ENCODE measurements around the gene C4A.
"Not testable (repeated sequence)": the region's sequence is repeated elsewhere in the genome, so short reads cannot be mapped to it uniquely, and the experiment has no call there.

The C4A gene

DNA sequence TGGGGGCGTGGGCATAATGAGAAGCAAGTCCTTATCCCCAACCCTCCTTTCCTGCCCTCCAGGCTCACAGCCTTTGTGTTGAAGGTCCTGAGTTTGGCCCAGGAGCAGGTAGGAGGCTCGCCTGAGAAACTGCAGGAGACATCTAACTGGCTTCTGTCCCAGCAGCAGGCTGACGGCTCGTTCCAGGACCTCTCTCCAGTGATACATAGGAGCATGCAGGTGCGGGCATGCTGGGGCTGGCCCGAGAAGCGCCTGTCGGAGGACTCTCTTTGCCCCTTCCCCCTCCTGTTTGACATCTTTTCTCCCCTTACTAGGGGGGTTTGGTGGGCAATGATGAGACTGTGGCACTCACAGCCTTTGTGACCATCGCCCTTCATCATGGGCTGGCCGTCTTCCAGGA, 46.8 kb downstream of the C4A start:
- DNase-seq (ENCODE audit: low read depth in 2 of 2): not testable (repeated sequence)

DNA sequence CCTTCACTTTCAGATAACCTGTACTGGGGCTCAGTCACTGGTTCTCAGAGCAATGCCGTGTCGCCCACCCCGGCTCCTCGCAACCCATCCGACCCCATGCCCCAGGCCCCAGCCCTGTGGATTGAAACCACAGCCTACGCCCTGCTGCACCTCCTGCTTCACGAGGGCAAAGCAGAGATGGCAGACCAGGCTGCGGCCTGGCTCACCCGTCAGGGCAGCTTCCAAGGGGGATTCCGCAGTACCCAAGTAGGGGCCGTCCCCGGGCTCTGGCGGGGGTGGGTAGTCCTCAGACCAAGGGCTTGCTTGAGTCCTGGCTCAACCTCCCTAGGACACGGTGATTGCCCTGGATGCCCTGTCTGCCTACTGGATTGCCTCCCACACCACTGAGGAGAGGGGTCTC, 47.7 kb downstream of the C4A start:
- DNase-seq (ENCODE audit: low read depth in 2 of 2): not testable (repeated sequence)

DNA sequence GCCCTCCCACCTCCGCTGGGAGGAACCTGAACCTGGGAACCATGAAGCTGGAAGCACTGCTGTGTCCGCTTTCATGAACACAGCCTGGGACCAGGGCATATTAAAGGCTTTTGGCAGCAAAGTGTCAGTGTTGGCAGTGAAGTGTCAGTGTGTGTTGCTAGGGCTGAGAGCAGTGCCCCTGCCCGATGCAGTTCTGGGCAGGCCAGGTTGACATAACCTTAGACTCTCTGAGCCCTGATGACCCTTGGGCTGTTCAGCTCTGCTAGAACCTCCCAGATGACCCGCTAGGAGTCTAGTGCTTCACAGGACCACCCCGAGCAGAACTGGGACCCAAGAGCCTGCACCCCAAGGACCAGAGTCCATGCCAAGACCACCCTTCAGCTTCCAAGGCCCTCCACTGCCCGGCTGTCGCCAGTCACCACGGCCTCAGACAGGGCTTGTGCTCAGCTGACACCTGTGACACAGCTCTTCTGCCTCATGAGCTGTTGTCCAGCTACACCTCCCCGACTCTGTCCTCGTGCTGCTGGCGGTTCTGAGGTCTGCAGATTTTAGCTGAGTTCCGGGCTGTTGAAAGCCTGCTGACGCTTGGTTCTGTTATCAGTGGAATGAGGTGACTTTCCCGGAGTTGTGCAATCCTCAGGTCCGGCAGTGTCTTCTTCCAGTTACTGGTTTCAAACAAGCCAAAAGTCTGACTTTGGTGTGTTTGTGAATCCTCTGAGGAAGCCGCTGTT, 53.6 kb downstream of the C4A start:
- DNase-seq (ENCODE audit: low read depth in 2 of 2): not testable (repeated sequence)

DNA sequence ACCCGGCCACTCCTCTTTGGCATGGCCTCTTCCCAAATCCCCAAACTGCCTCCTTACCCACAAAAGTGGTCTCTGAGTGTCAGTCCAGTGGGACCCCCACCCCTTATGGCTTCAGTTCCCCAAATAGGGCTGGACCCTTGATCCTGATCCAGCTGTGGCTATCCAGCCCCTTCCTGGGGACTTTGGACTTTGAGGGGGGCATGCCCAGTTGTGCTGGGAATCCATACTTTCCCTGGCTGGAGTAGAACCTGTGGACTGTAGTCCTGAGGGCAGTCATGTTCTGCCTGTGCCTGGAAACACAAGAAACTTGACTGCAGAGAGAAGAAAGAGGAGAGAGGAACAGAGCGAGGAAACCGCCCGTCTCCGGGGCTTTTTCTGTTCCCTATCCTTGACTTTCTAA, 55.3 kb downstream of the C4A start:
- DNase-seq (ENCODE audit: low read depth in 2 of 2): not testable (repeated sequence)

DNA sequence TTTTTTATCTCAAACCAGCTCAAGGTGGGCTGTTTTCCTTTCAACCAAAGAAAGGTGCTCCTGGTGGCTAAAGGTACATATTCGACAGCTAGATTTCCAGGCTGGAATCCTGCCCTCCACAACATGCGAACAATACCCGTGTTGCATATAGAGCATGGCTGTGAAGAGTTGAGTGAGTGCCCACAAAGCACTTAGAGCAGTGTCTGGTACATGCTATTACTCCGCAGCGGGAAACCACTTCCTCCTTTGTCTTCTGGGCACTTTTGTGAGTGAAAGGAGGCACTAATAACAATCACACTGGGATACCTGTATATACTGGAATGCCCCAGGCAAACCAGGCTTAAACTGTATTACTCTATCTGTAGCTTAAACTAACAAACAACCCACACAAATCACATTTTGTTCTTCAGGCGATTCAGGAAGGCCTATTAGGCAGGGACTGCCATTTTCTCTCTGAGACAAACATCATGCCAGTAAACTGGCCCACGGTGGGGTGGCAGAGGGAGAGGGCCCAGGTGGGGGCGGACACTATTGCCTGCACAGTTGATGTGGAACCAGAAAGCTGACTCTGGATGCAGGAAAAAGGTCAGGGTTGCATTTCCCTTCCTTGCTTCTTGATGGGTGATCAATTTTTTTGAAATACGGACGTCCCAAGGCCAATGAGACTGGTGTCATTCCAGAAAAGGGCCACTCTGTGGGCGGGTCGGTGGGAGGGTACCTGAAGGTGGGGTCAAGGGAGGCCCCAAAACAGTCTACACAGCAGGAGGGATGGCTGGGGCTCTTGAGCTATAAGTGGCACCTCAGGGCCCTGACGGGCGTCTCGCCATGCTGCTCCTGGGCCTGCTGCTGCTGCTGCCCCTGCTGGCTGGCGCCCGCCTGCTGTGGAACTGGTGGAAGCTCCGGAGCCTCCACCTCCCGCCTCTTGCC, 56.0 kb downstream of the C4A start, which contains the start of gene CYP21A2:
Gene CYP21A2 (plus strand): TSS at position 818 of the 927 bp plus-strand sequence. CDS start 8 bp downstream, at position 826.
- DNase-seq (ENCODE audit: low read depth in 2 of 2): not testable (repeated sequence)

DNA sequence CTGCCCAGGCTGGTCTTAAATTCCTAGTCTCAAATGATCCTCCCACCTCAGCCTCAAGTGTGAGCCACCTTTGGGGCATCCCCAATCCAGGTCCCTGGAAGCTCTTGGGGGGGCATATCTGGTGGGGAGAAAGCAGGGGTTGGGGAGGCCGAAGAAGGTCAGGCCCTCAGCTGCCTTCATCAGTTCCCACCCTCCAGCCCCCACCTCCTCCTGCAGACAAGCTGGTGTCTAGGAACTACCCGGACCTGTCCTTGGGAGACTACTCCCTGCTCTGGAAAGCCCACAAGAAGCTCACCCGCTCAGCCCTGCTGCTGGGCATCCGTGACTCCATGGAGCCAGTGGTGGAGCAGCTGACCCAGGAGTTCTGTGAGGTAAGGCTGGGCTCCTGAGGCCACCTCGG, 57.0 kb downstream of the C4A start:
- DNase-seq (ENCODE audit: low read depth in 2 of 2): not testable (repeated sequence)

DNA sequence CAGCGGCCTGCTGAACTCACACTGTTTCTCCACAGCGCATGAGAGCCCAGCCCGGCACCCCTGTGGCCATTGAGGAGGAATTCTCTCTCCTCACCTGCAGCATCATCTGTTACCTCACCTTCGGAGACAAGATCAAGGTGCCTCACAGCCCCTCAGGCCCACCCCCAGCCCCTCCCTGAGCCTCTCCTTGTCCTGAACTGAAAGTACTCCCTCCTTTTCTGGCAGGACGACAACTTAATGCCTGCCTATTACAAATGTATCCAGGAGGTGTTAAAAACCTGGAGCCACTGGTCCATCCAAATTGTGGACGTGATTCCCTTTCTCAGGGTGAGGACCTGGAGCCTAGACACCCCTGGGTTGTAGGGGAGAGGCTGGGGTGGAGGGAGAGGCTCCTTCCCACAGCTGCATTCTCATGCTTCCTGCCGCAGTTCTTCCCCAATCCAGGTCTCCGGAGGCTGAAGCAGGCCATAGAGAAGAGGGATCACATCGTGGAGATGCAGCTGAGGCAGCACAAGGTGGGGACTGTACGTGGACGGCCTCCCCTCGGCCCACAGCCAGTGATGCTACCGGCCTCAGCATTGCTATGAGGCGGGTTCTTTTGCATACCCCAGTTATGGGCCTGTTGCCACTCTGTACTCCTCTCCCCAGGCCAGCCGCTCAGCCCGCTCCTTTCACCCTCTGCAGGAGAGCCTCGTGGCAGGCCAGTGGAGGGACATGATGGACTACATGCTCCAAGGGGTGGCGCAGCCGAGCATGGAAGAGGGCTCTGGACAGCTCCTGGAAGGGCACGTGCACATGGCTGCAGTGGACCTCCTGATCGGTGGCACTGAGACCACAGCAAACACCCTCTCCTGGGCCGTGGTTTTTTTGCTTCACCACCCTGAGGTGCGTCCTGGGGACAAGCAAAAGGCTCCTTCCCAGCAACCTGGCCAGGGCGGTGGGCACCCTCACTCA, 57.7 kb downstream of the C4A start:
- not testable (repeated sequence) for DNase-seq (ENCODE audit: low read depth in 2 of 2)

DNA sequence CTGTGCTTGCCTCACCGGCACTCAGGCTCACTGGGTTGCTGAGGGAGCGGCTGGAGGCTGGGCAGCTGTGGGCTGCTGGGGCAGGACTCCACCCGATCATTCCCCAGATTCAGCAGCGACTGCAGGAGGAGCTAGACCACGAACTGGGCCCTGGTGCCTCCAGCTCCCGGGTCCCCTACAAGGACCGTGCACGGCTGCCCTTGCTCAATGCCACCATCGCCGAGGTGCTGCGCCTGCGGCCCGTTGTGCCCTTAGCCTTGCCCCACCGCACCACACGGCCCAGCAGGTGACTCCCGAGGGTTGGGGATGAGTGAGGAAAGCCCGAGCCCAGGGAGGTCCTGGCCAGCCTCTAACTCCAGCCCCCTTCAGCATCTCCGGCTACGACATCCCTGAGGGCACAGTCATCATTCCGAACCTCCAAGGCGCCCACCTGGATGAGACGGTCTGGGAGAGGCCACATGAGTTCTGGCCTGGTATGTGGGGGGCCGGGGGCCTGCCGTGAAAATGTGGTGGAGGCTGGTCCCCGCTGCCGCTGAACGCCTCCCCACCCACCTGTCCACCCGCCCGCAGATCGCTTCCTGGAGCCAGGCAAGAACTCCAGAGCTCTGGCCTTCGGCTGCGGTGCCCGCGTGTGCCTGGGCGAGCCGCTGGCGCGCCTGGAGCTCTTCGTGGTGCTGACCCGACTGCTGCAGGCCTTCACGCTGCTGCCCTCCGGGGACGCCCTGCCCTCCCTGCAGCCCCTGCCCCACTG, 58.6 kb downstream of the C4A start:
- DNase-seq (ENCODE audit: low read depth in 2 of 2): not testable (repeated sequence)

DNA sequence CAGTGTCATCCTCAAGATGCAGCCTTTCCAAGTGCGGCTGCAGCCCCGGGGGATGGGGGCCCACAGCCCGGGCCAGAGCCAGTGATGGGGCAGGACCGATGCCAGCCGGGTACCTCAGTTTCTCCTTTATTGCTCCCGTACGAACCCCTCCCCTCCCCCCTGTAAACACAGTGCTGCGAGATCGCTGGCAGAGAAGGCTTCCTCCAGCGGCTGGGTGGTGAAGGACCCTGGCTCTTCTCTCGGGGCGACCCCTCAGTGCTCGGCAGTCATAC, 59.1 kb downstream of the C4A start:
- not testable (repeated sequence) for DNase-seq (ENCODE audit: low read depth in 2 of 2)

DNA sequence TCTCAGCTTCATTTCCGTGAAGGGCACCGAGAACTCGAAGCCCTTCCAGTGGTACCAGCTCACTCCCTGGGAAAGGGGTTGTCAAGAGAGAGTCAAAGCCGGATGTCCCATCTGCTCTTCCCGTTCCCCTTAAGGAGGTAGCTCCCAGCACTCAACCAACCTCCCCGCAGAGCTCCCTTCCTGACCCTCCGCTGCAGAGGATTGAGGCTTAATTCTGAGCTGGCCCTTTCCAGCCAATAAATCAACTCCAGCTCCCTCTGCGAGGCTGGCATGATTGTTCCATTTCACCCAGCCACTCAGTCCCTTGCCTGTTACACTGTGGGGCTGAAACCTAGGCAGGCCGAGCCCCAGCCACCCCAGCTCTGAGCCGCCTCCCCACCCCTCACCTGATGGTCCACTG, 59.5 kb downstream of the C4A start:
- not testable (repeated sequence) for DNase-seq (ENCODE audit: low read depth in 2 of 2)

DNA sequence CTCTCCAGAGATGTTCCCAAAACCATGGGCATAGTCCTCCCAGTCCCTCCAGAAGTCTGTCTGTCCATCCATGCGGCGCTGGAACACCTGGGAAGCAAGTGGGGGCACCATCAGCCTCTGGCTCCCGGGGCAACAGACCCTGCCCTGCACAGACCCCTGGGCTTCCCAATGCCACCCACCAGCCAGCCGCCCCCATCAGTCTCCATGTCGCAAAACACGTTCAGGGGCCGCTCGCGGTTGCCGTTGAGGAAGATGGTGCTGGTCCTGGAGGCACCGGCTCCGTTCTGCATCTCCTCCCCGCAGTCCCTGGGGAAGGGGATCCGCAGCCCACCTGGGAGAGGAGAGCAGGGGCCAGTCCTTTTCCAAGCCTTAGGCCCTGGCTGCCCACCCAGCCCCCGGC, 60.4 kb downstream of the C4A start:
- DNase-seq (ENCODE audit: low read depth in 2 of 2): not testable (repeated sequence)

DNA sequence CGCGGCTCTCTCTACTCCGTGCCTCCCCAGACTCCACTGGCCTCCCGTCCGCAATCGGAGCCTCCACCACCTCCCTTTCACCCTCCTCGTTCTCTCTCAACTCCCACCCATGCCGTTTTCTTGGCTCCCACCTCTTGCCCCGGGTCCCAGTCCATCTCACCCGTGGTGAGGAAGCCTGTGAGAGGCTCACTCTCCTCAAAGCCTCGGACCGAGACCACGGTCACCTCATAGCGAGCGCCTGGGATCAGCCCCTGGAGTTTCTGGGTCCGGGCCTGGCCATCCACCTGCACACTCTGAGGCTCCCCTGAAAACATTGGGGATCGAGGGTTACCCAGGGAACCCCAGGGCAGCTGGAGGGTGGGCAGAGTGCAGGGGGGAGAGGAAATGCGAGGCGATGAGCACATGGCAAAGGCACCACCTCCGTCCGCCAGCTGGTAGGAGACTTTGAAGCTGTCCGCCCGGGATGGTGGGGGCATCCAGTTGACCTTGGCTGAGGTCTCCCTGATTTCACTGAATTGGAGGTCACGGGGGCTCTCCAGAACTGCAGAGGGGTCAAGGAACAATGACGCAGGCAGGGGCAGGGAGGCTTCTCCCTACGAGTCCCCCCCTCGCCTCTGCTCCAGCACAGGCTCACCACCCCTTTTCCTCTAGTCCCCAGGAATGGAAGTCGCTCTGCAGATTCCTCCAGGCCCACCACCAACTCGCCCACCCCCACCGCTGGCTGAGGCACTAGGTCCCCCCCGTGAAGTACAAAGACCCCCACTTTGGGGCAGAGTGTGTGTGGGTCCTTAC, 61.9 kb downstream of the C4A start:
- not testable (repeated sequence) for DNase-seq (ENCODE audit: low read depth in 2 of 2)

DNA sequence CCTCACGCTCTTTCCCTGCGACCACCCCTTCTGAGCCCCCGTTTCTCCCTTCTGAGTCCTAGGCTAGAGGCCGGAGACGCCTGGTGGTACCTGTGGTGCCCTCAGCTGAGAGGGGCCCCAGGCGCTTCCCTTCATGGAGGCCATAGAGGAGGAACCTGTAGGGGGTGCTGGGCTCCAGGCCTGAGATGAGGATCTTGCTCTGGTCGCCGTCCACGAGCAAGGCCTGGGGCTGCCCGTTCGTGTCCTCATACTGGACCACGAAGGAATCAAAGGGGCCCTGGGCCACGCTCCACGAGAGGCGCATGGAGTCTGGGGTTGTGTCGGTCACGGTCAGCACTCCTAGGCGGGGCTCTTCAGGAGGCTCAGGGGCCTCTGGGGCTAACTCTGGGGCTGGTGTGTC, 63.1 kb downstream of the C4A start:
- not testable (repeated sequence) for DNase-seq (ENCODE audit: low read depth in 2 of 2)

DNA sequence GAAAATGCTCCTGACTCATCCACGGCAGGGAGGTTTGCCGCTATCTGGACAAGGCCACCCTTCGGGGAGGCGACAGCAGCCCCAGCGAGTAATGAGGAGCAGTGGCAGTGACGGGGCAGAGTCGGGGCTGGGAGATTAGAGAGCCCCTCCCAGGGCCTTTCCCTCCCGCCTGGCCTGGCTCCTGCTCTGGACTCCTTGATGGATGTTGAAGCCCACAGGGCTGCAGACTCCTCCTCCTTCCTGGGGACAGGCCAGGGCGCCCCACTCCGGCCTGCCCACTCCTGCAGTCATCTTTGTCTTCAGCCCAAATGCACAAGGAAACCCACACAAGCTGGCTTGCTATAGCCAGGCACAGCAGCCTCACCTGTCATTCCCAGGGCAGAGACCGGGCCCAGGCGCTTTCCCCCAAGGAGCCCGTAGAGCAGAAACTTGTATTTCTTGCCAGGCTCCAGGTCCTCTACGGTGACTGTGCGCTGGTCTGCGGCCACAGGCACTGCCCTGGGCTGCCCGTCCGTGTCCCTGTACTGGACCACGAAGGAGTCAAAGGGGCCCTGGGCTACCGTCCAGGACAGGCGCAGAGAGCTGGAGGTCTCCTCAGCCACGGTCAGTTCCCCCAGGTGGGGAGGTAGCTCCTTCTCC, 64.1 kb downstream of the C4A start:
- DNase-seq (ENCODE audit: low read depth in 2 of 2): no peak

DNA sequence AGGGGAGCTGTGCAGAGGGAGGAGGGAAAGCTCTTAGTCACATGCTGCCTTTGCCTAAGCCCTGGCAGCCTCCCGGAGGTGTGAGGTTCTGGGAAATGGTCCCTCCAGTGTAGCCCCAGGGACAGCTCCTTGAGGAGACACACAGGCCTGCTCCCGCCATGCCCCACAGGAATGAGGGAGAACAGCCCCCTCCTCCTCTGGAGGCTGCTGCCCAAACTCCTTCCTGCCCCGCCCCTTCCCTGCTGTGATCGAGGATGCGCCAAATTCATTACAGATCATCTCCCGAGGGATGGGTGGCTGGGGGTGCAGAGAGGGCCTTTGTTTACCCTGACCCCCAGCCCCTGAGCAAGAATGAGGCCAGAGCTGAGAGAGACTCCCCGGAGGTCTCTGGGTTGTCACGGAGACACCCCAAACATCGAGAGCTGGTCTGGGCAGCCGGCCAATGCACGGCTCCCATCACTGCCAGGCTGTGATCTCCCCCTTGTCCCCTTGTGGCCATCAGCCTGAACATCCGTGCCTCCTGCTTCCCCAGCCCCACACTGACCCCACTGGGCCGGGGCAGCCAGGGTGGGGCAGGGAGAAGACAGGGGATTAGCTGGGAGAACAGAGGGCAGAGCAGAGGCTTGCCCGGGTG, 64.7 kb downstream of the C4A start:
- DNase-seq (ENCODE audit: low read depth in 2 of 2): no peak

DNA sequence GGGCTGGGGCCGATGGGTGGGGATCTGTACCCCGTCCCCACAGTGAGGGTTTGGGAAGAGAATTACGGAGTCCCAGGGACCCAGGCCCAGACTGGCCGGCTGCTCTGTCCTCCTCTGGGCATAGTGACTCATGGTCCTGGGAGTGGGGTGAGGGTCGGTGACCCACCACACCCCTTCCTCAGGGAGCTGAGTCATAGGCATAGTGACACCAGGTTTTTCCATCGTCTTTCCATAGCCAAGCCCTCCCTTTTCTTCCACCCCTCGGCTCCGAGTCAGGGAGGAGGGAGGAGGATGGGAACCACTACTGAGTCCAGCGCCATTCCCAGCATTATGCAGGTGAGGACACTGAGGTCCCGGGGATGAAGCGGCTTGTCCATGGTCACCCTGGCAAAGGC, 65.2 kb downstream of the C4A start:
- no peak for DNase-seq (ENCODE audit: low read depth in 2 of 2)

DNA sequence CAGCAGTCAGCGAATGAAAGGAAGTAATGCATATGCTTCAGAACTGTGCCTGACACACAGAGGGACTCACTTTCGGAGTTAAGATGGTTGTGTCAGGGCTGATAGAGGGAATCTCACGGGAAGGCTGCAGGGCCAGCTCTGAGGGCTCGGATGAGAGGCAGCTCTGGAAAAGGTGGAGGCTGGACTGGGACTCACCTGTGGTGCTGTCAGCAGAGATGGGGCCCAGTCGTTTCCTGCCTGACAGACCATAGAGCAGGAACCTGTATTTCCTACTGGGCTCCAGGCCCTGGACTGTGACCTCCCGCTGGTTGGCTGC, 65.6 kb downstream of the C4A start:
- DNase-seq (ENCODE audit: low read depth in 2 of 2): no peak

DNA sequence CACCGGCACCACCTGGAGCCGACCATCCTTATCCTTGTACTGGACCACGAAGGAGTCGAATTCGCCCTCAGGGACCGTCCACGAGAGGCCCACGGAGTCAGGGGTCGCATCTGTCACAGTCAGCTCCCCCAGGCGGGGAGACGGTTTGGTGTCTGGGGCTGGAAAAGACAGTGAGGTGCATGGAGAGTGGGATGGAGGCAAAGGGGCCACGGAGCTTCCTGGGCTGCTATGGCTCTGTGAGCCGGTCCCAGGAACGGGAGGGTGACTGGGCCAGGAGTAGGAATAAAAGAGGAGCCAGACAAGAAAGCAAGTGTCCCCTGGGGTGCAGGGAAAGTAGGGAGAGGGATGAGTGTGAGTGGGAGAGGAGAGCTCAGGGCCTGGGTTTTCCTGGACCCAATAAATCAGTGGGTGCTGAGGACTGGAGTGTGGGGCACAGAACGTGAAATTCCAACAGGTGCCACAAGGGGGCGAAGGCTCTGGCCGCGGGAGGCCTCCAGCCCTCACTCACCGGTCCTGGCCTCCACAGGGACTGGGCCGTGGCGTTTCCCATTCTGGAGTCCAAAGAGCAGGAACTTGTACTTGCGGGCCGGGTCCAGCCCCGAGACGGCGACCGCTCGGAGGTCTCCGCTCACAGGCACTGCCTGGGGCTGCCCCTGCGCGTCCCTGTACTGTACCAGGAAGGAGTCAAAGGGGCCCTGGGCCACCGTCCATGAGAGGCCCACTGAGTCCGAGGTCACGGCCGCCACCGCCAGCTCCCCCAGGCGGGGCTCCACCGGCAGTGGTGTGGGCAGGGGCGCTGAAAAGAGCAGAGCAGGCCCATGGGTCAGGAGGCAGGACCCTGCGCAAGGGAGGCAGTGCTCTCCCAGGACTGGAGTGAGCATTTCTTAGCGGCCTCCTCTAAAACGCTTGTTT, 66.3 kb downstream of the C4A start:
- DNase-seq (ENCODE audit: low read depth in 2 of 2): peak; percentile 13 to 68

Data from stimulated activated CD4-positive, alpha-beta T cell treated with anti-CD3 and anti-CD28 coated beads, Interleukin-1b, Interleukin-23, amount 100 ng/mL, for 1 hour (primary cell).